Mucosa of descending colon (tissue), 3 donors: Measurements from ENCODE around the gene ECM1. TPM values are rescaled to one million over a fixed set of nuclear protein-coding genes. Genes with fewer than 3 reads are reported as not detected.

Source experiments
- ATAC-seq: fragments of 200-7000 bp; cut with Tn5 transposase; one replicate; pipeline ENCODE4 v1.9.1; 2020; ENCODE audit warnings: mild to moderate bottlenecking, moderate library complexity
- DNase-seq, 3 donors: peaks; one replicate each; pipeline ENCODE4 v3.0.0-alpha.2; 2020
- H3K36me3 ChIP-seq: fragments of 200-600 bp; one replicate; pipeline ENCODE4 v1.8.0; 2021; ENCODE audit warnings: low read depth, mild to moderate bottlenecking
- H3K4me1 ChIP-seq: fragments of 200-600 bp; one replicate; pipeline ENCODE4 v1.8.0; 2021; ENCODE audit warnings: low read depth, mild to moderate bottlenecking
- H3K4me3 ChIP-seq: fragments of 200-600 bp; one replicate; pipeline ENCODE4 v1.8.0; 2021; ENCODE audit warnings: mild to moderate bottlenecking
- H3K9me3 ChIP-seq: fragments of 200-600 bp; one replicate; pipeline ENCODE4 v1.8.0; 2021; ENCODE audit warnings: mild to moderate bottlenecking
- CTCF ChIP-seq: fragments of 200-600 bp; IDR thresholded peaks from one replicate; pipeline ENCODE4 v1.8.0; 2022; ENCODE audit warnings: antibody characterized with exemption, mild to moderate bottlenecking
- intact Hi-C, 2 donors: fragments of 100-400 bp; cut with DNase I in 1 of 2; cut with micrococcal nuclease in 1 of 2; formaldehyde crosslinking; loops; one replicate each; pipeline versions ENCODE4 v1.11.0 to v1.11.1; 2022; cut with DNase I, micrococcal nuclease
- total RNA-seq, 3 donors: library from RNA; stranded (reverse); fragmentation: NEBNext Ultra II Directional in 2 of 3; extraction: Animal tissue kit (Norgen Biotek cat#: 25700) in 2 of 3; gene quantifications; one replicate each; pipeline versions ENCODE4 v1.2.1 to v1.2.4, GENCODE V29; 2021 to 2023
- donor health status: DM: no; HTN: no; CAD: no; lungs with moderate emphysema.
- donor health status: DM: no; HTN: no; CAD: no.
- donor health status: DM: no; HTN: yes; CAD: no.

The ECM1 gene
- total RNA-seq, 3 donors from 2014 or later, result 3.4 to 11.0 (median 8.8) TPM

DNA sequence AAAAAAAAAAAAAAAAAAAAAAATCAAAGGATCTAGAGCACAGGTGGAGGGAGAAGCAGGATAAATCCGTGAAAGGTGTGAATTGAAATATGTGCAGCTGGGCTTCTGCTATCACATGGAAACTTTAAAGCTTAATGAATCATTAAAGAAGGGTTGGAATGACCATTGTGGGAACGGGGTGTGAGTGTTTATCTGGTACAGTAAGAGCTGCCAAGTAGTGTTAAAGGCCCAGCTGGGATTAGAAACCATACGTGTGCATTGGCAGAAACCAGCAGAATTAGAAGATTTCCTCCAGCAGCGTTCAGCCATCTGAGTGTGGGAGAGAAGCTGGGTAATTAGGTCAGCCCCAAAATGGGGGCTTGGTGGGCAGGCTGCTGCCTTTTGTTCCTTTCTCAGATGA, 21.1 kb downstream of the ECM1 start:
- intact Hi-C loops, result no loop called here
- peak; percentile 71 for ATAC-seq
- no peak for TF ChIP-seq CTCF
- peak in 1 of 3 donors; percentile 56 for DNase-seq
- H3K9me3 ChIP-seq, result no peaks in the 10 kb centered on the region
- peaks cover 20% of the 10 kb centered on the region for H3K4me1 ChIP-seq
- H3K36me3 ChIP-seq, result no peaks in the 10 kb centered on the region
- H3K4me3 ChIP-seq, result no peak overlapping the region

- intact Hi-C loops, result no loop called here
- no peak for ATAC-seq
- Histone ChIP-seq H3K36me3 (no peaks in the 10 kb centered on the region), H3K4me3 (no peak overlapping the region), H3K9me3 (no peaks in the 10 kb centered on the region), H3K4me1 (peaks cover 22% of the 10 kb centered on the region)
- TF ChIP-seq CTCF, result no peak
- no peak for DNase-seq
Measured at GRCh38 chr1:150530491-150531159, 22.7 kb downstream of the ECM1 start.

DNA sequence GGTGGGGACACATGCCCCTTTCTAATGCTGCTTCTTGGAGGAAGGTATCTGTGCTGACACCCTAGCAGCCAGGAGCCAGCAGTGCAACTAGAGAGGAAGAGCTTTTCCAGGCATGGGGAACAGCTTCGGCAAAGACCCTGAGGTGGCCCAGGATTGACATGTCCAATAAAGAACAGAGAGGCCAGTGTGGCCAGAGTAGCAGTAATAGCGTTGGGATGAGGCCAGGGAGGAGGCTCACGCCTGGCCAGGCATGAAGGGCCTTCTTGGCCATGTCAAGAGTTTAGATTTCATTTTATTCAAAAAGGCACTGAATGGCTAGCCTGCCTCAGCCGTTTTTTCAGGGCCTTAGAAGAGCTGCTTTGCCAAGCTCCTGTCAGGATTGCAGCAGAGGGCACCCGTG, 25.0 kb downstream of the ECM1 start:
- no peak for TF ChIP-seq CTCF
- ATAC-seq (no peak), DNase-seq (no peak)
- Histone ChIP-seq H3K4me3 (no peak overlapping the region), H3K36me3 (no peaks in the 10 kb centered on the region), H3K4me1 (peaks cover 22% of the 10 kb centered on the region), H3K9me3 (no peaks in the 10 kb centered on the region)
- intact Hi-C loops, result no loop called here

DNA sequence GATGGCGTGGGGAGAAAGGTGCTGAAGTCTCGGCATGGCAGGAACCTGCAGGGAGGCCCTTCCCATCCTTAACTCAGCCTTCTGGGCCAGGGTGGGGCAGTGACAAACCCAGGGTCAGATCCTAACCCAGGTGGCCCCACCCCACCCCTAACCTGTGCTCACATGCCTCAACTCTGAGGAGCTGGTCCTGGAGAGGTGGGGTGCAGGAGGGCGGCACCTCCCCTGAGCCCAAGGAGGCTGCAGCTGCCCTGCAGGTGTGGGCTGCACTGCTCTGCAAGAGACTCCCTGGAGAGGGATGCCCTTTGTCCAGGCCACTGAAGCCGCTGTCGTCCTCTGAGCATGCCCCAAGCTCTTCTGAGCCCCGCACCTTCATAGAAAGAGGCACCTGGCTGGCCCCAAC, 26.1 kb downstream of the ECM1 start:
- TF ChIP-seq CTCF, result no peak
- intact Hi-C loops, result no loop called here
- no peak for ATAC-seq

DNA sequence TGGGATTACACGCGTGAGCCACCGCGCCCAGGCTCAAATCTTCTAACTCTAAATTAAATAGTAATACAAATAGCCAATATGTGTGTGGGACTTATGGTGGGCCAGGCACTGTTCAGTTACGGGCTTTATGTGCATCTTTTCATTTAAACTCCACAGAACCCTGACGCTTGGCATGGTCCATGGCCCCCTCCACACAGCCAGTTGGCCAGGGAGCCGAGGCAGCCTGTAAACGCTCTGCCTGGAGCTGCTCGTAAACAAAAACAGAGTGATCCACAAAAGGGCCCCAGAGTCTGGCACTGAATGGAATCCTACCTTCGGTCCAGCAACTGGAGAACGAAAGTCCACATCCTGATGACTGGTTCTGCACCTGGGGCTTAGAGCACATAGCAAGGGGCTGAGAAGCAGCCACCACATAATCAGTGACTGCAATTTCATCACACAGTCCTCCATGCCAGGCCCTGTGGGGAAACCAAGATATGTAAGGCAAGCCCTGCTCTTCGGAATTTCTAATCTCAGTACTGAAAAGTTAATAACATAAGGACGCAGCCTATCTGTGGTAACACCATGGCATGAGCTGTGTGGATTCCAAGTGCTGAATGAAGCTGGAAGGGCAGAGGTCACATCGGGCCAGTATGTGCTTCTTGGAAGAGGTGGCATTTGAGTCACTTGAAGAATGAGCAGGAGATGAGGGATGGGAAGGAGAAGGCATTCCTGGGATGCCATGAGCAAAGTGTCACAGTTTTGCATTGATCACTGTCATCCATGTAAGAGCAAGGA, 27.8 kb downstream of the ECM1 start:
- intact Hi-C loops, result no loop called here
- ATAC-seq (no peak), DNase-seq (peak in 1 of 3 donors; percentile 14)
- peaks cover 15% of the 10 kb centered on the region for H3K4me1 ChIP-seq
- TF ChIP-seq CTCF, result no peak
- H3K9me3 ChIP-seq, result no peaks in the 10 kb centered on the region
- no peaks in the 10 kb centered on the region for H3K36me3 ChIP-seq
- H3K4me3 ChIP-seq, result no peak overlapping the region

More for the DNA sequence above, 26.1 kb downstream of the ECM1 start:
- H3K36me3 ChIP-seq, result no peaks in the 10 kb centered on the region
- peaks cover 18% of the 10 kb centered on the region for H3K4me1 ChIP-seq
- no peak overlapping the region for H3K4me3 ChIP-seq
- DNase-seq, result peak in 1 of 3 donors; percentile 32
- H3K9me3 ChIP-seq, result no peaks in the 10 kb centered on the region
